Effector CD4-positive, alpha-beta T cell (primary cell): ENCODE data around the gene ADCY9.

ENCODE experiments used
- DNase-seq: peaks from one replicate; pipeline ENCODE4 v3.0.0-alpha.2; 2020

Gene ADCY9

GRCh38 chr16:3999479-4000325 lies 116.5 kb downstream of the ADCY9 start:
- no peak for DNase-seq

- no peak for DNase-seq
Measured at GRCh38 chr16:3998793-3999478, 117.3 kb downstream of the ADCY9 start.

GRCh38 chr16:3997231-3997841 lies 118.9 kb downstream of the ADCY9 start:
- no peak for DNase-seq

- no peak for DNase-seq
Measured at GRCh38 chr16:3995001-3995400, 121.2 kb downstream of the ADCY9 start.

GRCh38 chr16:3993052-3993785 lies 123.0 kb downstream of the ADCY9 start:
- DNase-seq, result no peak

- no peak for DNase-seq
Measured at GRCh38 chr16:3992297-3993051, 123.8 kb downstream of the ADCY9 start.

- no peak for DNase-seq
Measured at GRCh38 chr16:3988824-3989223, 127.4 kb downstream of the ADCY9 start.

- no peak for DNase-seq
Measured at GRCh38 chr16:3988011-3988410, 128.2 kb downstream of the ADCY9 start.

- DNase-seq, result no peak
Measured at GRCh38 chr16:3987231-3987630, 129.0 kb downstream of the ADCY9 start.

- no peak for DNase-seq
Measured at GRCh38 chr16:3986235-3986544, 130.1 kb downstream of the ADCY9 start.

- no peak for DNase-seq
Measured at GRCh38 chr16:3984111-3985060, 131.9 kb downstream of the ADCY9 start.

GRCh38 chr16:3983081-3983520 lies 133.1 kb downstream of the ADCY9 start:
- DNase-seq, result no peak

- no peak for DNase-seq
Measured at GRCh38 chr16:3982216-3982615, 134.0 kb downstream of the ADCY9 start.

GRCh38 chr16:3980253-3981111 lies 135.8 kb downstream of the ADCY9 start:
- no peak for DNase-seq

GRCh38 chr16:3979518-3979917 lies 136.7 kb downstream of the ADCY9 start:
- DNase-seq, result no peak

- no peak for DNase-seq
Measured at GRCh38 chr16:3979070-3979469, 137.2 kb downstream of the ADCY9 start.

GRCh38 chr16:3977376-3977775 lies 138.9 kb downstream of the ADCY9 start:
- no peak for DNase-seq

- no peak for DNase-seq
Measured at GRCh38 chr16:3974751-3975150, 141.5 kb downstream of the ADCY9 start.

- no peak for DNase-seq
Measured at GRCh38 chr16:3971706-3972105, 144.5 kb downstream of the ADCY9 start.

GRCh38 chr16:3971261-3971660 lies 145.0 kb downstream of the ADCY9 start:
- no peak for DNase-seq
